GM21723 (cell line): Measurements from ENCODE around the gene NUP37.

Experiments used
- ATAC-seq: cut with Tn5 transposase; IDR thresholded peaks from one replicate; pipeline ENCODE4 v1.9.1; 2021; ENCODE audit warnings: mild to moderate bottlenecking, moderate library complexity; ENCODE audit not compliant: unreplicated experiment

The NUP37 gene

GRCh38 chr12:102031852-102032251 is 88.1 kb downstream of the NUP37 start:
- no peak for ATAC-seq

DNA sequence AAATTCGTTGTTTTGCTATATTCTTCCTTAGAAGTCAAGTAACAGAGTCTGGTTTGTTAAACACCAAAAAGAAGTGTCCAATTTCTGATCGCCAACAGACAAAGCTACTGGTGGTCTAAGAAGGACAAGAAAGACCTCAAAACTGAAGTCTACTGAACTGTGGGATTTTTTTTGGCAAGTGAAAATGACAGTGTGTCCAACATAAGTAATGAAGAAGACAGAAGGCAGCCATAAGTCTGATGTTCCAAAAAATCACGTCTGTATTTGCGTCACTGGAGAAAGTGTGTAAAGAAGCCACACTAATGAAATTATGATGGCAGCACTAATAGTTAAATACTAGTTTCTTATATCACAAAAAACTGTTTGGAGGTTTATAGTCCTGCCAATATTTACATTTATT is 90.8 kb downstream of the NUP37 start:
- ATAC-seq, result no peak

DNA sequence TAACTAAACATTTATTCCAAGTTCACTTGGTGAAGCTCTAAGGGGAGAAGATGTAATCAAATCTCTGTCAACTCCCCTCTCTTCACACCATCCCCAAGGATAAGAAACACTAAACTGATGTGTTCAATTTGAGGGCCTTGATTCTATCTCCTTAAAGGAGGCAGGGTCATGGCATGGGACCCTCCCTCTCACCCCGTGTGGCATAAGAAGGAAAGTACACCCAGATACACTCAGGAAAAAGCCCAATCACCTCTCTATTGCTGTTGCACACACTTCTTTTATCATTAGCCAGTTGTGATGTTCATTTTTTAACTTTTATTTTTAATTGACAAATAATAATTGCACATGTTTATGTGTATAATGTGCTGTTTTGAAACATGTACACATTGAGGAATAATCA is 93.2 kb downstream of the NUP37 start:
- no peak for ATAC-seq

- no peak for ATAC-seq
Measured at GRCh38 chr12:102024765-102025164, 95.1 kb downstream of the NUP37 start.

GRCh38 chr12:102023343-102023930 is 96.5 kb downstream of the NUP37 start:
- no peak for ATAC-seq
